Stimulated activated CD4-positive, alpha-beta T cell treated with anti-CD3 and anti-CD28 coated beads, TNF-alpha, amount 100 ng/mL, for 48 hours (primary cell): ENCODE results near the gene CABP7.

Source experiments
- DNase-seq, 3 donors: peaks; one replicate each; pipeline ENCODE4 v3.0.0-alpha.2; 2020; ENCODE audit warnings: low read depth in 3 of 3

CABP7 gene

GRCh38 chr22:29702000-29702930 is 17.5 kb upstream of the CABP7 start:
- DNase-seq, result no peak

GRCh38 chr22:29702931-29703501 is 16.8 kb upstream of the CABP7 start:
- no peak for DNase-seq

GRCh38 chr22:29703569-29704195 is 16.1 kb upstream of the CABP7 start:
- no peak for DNase-seq

GRCh38 chr22:29704528-29705285 is 15.1 kb upstream of the CABP7 start:
- no peak for DNase-seq

DNA sequence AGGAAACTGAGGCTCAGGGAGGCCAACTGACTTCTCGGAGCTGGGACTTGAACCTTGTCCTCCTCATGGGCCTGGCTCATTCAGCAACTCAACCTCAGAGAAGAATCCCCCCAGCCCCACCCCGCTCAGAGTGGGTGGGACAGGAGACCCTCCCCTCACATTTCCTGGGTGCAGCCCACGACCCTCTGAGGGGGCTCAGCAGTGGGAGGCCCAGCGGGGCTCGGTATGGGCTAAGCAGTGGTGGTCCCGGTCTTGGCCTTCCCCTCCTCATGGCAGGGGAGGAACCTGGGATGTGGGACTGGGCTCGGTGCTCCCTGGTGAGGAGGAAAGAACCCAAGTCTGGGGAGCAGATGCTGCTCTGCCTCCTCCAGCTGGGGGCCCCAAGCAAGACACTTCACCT is 14.2 kb upstream of the CABP7 start:
- no peak for DNase-seq

DNA sequence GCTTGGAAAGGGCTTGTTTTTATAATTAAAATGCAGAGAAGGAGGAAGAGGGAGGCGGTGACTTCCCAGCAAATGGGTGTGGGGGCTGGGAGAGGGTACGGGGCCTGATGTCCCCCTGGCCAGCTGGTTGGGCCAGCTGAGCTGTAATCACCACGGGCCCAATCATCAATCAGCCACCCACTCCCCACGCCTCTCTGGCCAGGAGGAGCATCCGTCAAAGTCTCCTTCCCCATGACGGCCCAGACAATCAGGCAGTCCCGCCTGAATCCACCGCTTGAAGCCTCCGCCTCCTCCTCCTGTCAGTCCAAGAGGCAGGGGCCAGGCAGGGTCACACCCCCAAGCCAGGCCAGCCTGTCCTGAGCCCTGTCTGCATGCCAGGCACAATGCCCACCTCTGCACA is 13.3 kb upstream of the CABP7 start:
- DNase-seq, result no peak

- DNase-seq, result no peak
Observed at GRCh38 chr22:29707010-29707409, 12.8 kb upstream of the CABP7 start.

GRCh38 chr22:29707471-29707870 is 12.3 kb upstream of the CABP7 start:
- no peak for DNase-seq

GRCh38 chr22:29710193-29710592 is 9.6 kb upstream of the CABP7 start:
- DNase-seq, result no peak

GRCh38 chr22:29710922-29711593 is 8.7 kb upstream of the CABP7 start:
- DNase-seq, result no peak

DNA sequence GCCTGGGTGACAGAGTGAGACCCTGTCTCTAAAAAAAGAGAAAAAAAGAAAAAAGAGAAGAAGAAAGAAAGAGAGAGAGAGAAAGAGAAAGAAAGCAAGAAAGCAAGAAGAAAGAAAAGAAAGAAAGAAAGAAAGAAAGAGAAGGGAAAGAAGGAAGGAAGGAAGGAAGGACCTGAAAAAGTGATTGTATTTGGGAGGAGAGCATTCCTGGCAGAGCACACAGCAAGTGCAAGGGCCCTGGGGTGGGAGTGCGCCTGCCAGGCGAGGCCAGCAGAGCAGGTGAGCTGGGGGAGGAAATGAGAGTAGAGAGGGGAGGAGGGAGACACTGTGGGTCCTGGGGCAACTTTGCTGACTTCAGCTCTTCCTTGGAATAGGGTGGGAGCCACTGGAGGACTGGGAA is 7.7 kb upstream of the CABP7 start:
- DNase-seq, result no peak

DNA sequence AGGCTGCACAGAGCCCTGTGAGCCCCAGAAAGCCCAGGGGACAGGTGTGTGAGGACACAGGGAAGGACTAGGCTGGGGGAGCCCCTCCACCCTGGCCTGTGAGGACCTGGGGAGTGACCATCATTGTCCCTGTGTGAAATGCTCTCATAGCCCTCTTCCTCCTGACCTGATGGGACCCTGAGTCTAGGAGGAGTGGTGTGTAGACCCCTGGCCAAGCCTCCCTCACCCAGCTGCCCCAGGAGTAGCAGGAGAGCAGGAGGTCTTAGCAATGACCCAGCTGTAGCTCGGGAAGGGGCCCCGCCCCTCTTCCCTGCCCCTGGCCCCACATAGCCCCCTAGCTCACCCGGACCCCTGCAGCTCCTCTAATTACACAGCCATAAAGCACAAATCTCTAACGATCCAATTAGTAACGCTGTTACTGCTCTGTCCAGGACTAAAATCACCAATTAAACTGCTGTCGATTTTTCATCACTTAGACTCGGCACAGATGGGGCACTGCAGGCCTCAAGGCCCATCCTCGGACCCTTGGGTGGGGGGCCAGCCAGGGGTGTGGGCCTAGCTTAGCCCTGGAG is 6.6 kb upstream of the CABP7 start:
- DNase-seq, result no peak

GRCh38 chr22:29715240-29715639 is 4.6 kb upstream of the CABP7 start:
- no peak for DNase-seq

DNA sequence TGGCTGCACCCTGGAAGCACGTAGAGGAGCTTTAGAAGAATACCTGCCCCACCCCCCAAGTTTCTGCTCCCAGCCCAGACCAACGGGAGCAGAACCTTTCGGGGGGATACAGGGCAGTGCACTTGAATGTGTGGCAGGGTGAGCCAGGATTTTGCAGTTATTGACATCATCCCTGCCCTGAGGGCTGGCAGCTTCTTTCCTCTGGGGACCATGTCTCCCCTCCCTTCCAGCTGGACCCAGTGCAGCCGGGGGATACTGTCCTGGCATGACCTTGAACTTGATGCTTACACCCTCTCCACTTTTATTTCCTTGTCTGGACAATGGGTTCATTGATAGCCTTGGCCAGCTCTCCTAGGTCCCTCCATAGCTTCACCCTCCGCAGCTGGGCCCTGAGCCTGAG is 4.1 kb upstream of the CABP7 start:
- no peak for DNase-seq

GRCh38 chr22:29716814-29717545 is 2.8 kb upstream of the CABP7 start:
- no peak for DNase-seq

GRCh38 chr22:29717789-29718188 is 2.0 kb upstream of the CABP7 start:
- DNase-seq, result no peak

GRCh38 chr22:29718949-29719898 is 579 bp upstream of the CABP7 start:
- no peak for DNase-seq

DNA sequence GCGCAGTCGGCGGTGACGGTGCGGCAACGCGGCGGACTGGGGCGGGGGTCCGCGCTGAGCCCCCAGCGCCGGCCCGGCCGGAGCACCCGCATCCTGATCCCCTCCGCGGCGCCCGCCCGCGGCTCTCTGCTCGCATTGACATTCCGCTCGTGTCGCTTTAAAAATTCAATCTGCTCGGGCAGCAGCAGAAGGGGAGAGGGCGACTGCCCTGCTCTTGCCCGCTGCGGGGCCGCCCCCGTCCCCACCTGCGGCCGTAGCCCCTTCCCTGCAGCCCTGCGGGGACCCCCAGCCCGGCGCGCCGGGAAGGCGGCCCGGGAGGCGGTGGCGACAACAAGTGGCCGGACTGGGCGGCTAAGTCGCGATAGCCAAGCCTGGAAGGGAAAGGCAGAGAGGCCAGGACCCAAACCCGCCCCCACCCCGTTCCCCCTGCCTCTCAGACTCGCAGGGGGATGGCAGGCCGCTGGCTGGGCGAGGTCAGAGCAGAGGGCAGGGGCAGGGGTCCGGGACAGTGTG is 1.1 kb downstream of the CABP7 start:
- DNase-seq, result no peak

DNA sequence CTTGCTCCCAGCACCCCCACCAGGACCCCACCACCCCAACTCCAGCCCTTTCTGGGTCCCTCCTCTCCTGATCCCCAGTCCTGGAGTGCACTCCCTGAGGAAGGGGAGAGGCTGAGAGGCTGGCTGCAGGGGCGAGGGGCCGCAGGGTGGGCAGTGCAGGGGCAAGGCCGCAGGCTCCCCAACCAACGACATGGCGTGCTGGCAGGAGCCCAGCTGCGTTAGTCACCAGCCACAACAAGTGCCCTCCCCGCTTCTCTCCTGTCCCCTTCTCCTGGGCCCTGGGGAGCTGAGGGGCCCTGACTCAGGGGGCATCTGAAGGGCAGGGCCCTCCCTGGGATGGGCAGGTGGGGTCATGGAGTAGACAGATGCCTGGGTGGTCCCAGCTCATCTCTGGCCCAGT is 2.3 kb downstream of the CABP7 start:
- DNase-seq, result no peak
